NCI-H69 (cell line): ENCODE results near the gene KICS2.

Source experiments
- DNase-seq: peaks from one replicate; lab custom pipeline; 2025; lab: John Stamatoyannopoulos, UW

The KICS2 gene

DNA sequence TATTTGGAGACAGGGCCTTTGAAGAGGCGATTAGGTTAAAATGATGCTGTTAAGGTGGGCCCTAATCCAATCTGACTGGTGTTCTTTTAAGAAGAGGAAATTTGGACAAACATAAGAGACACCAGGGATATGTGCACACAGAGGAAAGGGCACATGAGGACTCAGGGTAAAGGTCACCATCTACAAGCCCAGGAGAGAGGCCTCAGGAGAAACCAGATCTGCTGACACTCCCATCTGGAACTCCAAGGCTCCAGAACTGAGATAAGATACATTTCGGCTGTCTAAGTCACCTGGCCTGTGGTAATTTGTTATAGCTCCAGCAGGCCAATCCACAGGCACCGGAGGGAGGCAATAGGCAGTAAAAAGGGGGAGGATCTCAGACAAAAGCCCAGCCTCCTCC, 48.6 kb downstream of the KICS2 start:
- DNase-seq: no peak
